Liver (tissue), 3 donors: ENCODE data around the gene RBM5.

Source experiments
- GABPA ChIP-seq, 2 donors: IDR thresholded peaks in 1 of 2; conservative IDR thresholded peaks in 1 of 2; 2 replicates each; pipeline ENCODE4 v1.6.1; 2016; ENCODE audit warnings: antibody characterized with exemption in 2 of 2, mild to moderate bottlenecking in 1 of 2, moderate library complexity in 1 of 2
- TF ChIP-seq, protein P1 (sequence below): fragments of 150-350 bp; IDR thresholded peaks from 2 replicates; pipeline ENCODE4 v1.5.1; 2017; ENCODE audit warnings: improper control_type of control experiment, low read depth, low read length; ENCODE audit not compliant: missing input control
- donor health status: healthy.
- donor health status: healthy.

DNA sequence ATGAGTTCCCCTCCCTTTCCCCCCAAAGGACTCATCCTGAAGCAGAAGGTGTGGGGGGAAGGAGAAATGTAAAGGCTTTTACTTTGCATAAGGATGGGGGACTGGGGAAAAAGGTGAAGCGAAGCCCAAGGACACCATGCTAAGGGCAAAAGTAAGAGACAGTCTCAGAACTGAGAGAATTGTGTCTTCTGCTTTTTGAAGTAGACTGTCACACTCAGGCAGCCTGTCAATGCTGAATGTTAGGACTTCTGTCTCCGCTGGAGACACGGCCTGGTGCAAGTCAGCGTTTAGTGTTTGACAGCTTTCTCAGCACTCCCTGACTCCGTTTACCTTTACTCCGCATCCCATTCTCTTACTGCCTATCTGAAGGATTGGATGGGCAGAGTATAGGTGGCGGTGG is 13.8 kb downstream of the RBM5 start:
- TF ChIP-seq, protein P1, sequence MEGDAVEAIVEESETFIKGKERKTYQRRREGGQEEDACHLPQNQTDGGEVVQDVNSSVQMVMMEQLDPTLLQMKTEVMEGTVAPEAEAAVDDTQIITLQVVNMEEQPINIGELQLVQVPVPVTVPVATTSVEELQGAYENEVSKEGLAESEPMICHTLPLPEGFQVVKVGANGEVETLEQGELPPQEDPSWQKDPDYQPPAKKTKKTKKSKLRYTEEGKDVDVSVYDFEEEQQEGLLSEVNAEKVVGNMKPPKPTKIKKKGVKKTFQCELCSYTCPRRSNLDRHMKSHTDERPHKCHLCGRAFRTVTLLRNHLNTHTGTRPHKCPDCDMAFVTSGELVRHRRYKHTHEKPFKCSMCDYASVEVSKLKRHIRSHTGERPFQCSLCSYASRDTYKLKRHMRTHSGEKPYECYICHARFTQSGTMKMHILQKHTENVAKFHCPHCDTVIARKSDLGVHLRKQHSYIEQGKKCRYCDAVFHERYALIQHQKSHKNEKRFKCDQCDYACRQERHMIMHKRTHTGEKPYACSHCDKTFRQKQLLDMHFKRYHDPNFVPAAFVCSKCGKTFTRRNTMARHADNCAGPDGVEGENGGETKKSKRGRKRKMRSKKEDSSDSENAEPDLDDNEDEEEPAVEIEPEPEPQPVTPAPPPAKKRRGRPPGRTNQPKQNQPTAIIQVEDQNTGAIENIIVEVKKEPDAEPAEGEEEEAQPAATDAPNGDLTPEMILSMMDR: no peak
- no peak for TF ChIP-seq GABPA (IDR thresholded peaks at IDR 0.05 in 1 of 2, conservative IDR thresholded peaks at IDR 0.05 in 1 of 2)
